ENCODE data around the gene PIAS4.
"Not testable (repeated sequence)": the region's sequence is repeated elsewhere in the genome, so short reads cannot be mapped to it uniquely, and the experiment has no call there.

The PIAS4 gene

GRCh38 chr19:3998667-3999412 lies 8.7 kb upstream of the PIAS4 start:
- DNase-seq: not testable (repeated sequence)

GRCh38 chr19:4000798-4001197 lies 6.7 kb upstream of the PIAS4 start:
- not testable (repeated sequence) for DNase-seq

- DNase-seq: not testable (repeated sequence)
Observed at GRCh38 chr19:4005436-4005835, 2.1 kb upstream of the PIAS4 start.

GRCh38 chr19:4007836-4008539 lies 452 bp downstream of the PIAS4 start:
- DNase-seq: peak; percentile 24

GRCh38 chr19:4009990-4010807 lies 2.7 kb downstream of the PIAS4 start:
- DNase-seq: no peak

- DNase-seq: no peak
Observed at GRCh38 chr19:4010808-4011110, 3.2 kb downstream of the PIAS4 start.

- not testable (repeated sequence) for DNase-seq
Observed at GRCh38 chr19:4011430-4011829, 3.9 kb downstream of the PIAS4 start.

GRCh38 chr19:4012092-4012974 lies 4.8 kb downstream of the PIAS4 start:
- no peak for DNase-seq

GRCh38 chr19:4012975-4013634 lies 5.6 kb downstream of the PIAS4 start:
- DNase-seq: no peak

GRCh38 chr19:4013886-4014540 lies 6.5 kb downstream of the PIAS4 start:
- DNase-seq: no peak

GRCh38 chr19:4014541-4015491 lies 7.3 kb downstream of the PIAS4 start:
- DNase-seq: peak; percentile 33

- no peak for DNase-seq
Observed at GRCh38 chr19:4015705-4016402, 8.3 kb downstream of the PIAS4 start.

GRCh38 chr19:4016486-4016885 lies 8.9 kb downstream of the PIAS4 start:
- DNase-seq: no peak

GRCh38 chr19:4016903-4017638 lies 9.5 kb downstream of the PIAS4 start:
- no peak for DNase-seq

- DNase-seq: no peak
Observed at GRCh38 chr19:4018140-4018613, 10.6 kb downstream of the PIAS4 start.

GRCh38 chr19:4018775-4019504 lies 11.4 kb downstream of the PIAS4 start:
- no peak for DNase-seq

GRCh38 chr19:4019578-4019977 lies 12.0 kb downstream of the PIAS4 start:
- DNase-seq: no peak

Data from activated naive CD4-positive, alpha-beta T cell treated with Interleukin-2 at 50 U/mL for 16 hours (primary cell).